ENCODE measurements around the gene ZNF462. TPM values are rescaled to one million over a fixed set of nuclear protein-coding genes. Genes with fewer than 3 reads are reported as not detected.

ZNF462 gene
- total RNA-seq, 6 donors from 2014 or later: 17.9 to 85.9 (median 21.2) TPM

DNA sequence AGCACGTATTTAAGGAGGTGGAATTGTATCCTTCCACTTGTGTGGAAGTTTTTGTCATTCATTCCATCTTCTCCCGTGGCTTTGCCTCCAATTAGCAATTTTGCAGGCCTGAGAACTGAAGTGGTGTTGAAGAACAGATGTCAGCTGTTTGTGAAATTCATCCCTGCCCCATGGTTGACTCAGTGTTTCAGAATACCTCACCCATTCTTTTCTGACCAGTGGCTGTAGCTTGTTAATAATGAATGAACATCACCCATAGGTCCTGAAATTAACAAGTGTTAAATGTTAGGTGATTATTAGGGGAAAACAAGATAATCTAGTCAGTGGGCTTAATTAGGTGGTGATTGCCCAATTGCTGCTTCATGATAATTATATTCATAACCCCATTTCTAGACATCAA lies 11.7 kb downstream of the ZNF462 start:
- no peak for ATAC-seq (ENCODE audit: low FRiP score in 2 of 2)
- WGBS, 2 donors: 68 to 75% methylated on average over 2 of the region's 2 CpGs
- TF ChIP-seq POLR2AphosphoS5 (IDR thresholded peaks at IDR 0.05): no peak
- no peak for TF ChIP-seq POLR2A (IDR thresholded peaks at IDR 0.05)
- no peak for TF ChIP-seq EP300 (IDR thresholded peaks at IDR 0.05)
- TF ChIP-seq, protein P1, sequence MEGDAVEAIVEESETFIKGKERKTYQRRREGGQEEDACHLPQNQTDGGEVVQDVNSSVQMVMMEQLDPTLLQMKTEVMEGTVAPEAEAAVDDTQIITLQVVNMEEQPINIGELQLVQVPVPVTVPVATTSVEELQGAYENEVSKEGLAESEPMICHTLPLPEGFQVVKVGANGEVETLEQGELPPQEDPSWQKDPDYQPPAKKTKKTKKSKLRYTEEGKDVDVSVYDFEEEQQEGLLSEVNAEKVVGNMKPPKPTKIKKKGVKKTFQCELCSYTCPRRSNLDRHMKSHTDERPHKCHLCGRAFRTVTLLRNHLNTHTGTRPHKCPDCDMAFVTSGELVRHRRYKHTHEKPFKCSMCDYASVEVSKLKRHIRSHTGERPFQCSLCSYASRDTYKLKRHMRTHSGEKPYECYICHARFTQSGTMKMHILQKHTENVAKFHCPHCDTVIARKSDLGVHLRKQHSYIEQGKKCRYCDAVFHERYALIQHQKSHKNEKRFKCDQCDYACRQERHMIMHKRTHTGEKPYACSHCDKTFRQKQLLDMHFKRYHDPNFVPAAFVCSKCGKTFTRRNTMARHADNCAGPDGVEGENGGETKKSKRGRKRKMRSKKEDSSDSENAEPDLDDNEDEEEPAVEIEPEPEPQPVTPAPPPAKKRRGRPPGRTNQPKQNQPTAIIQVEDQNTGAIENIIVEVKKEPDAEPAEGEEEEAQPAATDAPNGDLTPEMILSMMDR (IDR thresholded peaks at IDR 0.05): no peak
- DNase-seq: no peak
- H3K36me3 ChIP-seq: no peaks in the 10 kb centered on the region
- peaks cover 25 to 48% (median 30%) of the 10 kb centered on the region in 4 donors for H3K4me1 ChIP-seq
- no peaks in the 10 kb centered on the region for H3K27me3 ChIP-seq
- no peak overlapping the region for H3K27ac ChIP-seq
- H3K4me3 ChIP-seq: no peak overlapping the region
- H3K9me3 ChIP-seq: no peaks in the 10 kb centered on the region

DNA sequence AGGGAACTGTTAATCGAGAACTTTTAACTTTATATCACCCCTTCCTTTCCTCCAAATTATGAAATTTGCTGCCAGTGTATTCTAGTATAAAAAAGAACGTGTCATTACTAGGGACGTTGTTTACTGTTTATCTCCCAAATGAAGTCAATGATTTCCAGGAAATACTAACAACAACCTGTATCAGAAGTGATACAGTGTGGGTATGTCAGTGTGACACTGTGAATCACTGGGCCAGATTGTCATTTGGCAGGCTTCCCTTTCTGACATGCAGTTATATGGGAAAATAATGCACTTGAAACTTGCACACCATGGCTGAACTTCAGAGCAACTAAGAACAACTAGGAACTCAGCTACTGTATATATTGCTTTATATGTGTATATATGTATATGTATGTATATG lies 12.6 kb downstream of the ZNF462 start:
- TF ChIP-seq, protein P1 (IDR thresholded peaks at IDR 0.05): no peak
- no peak for TF ChIP-seq EP300 (IDR thresholded peaks at IDR 0.05)
- TF ChIP-seq POLR2AphosphoS5 (IDR thresholded peaks at IDR 0.05): no peak
- no peak for TF ChIP-seq POLR2A (IDR thresholded peaks at IDR 0.05)
- H3K4me1 ChIP-seq: peaks cover 22 to 47% (median 27%) of the 10 kb centered on the region in 4 donors
- no peaks in the 10 kb centered on the region for H3K36me3 ChIP-seq
- no peaks in the 10 kb centered on the region for H3K9me3 ChIP-seq
- no peak overlapping the region for H3K4me3 ChIP-seq
- DNase-seq (no peak), ATAC-seq (ENCODE audit: low FRiP score in 2 of 2) (no peak)
- no peaks in the 10 kb centered on the region for H3K27me3 ChIP-seq
- 66 to 68% methylated on average over 3 of the region's 3 CpGs for WGBS, 2 donors
- H3K27ac ChIP-seq: no peak overlapping the region

DNA sequence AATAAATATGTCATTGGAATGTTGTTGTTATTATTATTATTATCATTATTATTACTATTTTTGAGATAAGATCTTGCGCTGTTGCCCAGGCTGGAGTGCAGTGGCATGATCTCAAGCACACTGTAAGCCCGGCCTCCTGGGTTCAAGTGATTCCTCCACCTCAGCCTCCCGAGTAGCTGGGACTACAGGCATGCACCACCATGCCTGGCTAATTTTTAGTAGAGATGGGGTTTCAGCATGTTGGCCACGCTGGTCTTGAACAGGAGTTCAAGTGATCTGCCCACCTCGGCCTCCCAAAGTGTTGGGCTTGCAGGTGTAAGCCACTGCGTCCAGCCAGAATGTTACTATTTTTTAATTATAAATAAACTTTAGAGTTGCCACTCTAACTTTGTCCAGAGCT lies 14.4 kb downstream of the ZNF462 start:
- Histone ChIP-seq H3K27ac (no peak overlapping the region), H3K36me3 (no peaks in the 10 kb centered on the region), H3K9me3 (no peaks in the 10 kb centered on the region), H3K4me3 (no peak overlapping the region), H3K27me3 (no peaks in the 10 kb centered on the region), H3K4me1 (peaks cover 22 to 44% (median 29%) of the 10 kb centered on the region in 4 donors)
- WGBS, 2 donors: 92 to 96% methylated on average over 6 of the region's 6 CpGs
- TF ChIP-seq EP300 (IDR thresholded peaks at IDR 0.05) (no peak), POLR2AphosphoS5 (IDR thresholded peaks at IDR 0.05) (no peak), POLR2A (IDR thresholded peaks at IDR 0.05) (no peak)
- TF ChIP-seq, protein P1 (IDR thresholded peaks at IDR 0.05): no peak
- ATAC-seq (ENCODE audit: low FRiP score in 2 of 2) (no peak), DNase-seq (no peak)

DNA sequence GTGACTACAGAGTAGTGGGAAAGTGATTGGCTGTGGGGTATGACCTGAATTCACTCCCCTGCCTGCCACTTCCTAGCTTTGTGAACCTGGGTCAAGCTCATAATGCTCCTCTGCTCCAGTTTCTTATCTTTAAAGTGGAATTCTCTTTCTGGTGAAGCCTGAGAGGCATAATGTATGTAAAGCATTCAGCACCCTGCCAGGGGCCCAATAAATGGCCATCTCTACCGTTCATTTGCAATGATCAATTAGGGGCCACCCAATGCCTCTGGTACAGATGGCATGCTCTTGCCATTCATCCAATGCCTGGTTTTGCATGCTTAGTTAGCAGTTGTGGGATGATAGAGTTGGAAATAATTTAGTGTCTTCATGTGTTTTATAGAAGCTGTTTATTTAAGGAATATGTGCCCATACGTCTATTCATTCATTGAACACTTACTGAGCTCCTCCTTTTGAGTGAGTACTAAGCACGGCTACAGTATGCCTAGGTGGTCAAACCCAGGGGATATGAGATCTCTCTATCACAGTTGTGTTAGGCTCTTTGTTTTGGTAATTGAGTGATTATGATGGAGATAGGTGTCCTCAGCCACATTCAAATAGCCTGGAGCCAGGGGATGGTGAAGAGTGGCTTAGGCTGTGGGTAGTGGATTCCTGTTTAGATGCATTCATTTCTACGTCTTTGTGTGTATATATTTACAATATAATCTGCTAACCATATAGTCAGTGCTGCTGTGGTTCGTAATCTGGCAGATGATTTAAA lies 15.3 kb downstream of the ZNF462 start:
- H3K4me3 ChIP-seq: no peak overlapping the region
- ATAC-seq (ENCODE audit: low FRiP score in 2 of 2) (no peak), DNase-seq (no peak)
- H3K4me1 ChIP-seq: peaks cover 24 to 46% (median 35%) of the 10 kb centered on the region in 4 donors
- TF ChIP-seq EP300 (IDR thresholded peaks at IDR 0.05) (no peak), POLR2AphosphoS5 (IDR thresholded peaks at IDR 0.05) (no peak), POLR2A (IDR thresholded peaks at IDR 0.05) (no peak)
- TF ChIP-seq, protein P1 (IDR thresholded peaks at IDR 0.05): no peak
- WGBS, 2 donors: 65 to 80% methylated on average over 5 of the region's 5 CpGs
- no peaks in the 10 kb centered on the region for H3K9me3 ChIP-seq
- H3K36me3 ChIP-seq: no peaks in the 10 kb centered on the region
- H3K27ac ChIP-seq: peak overlapping the region in 3 of 4 donors; percentile 9 to 41 (median 9)
- no peaks in the 10 kb centered on the region for H3K27me3 ChIP-seq
